Urinary bladder (tissue), 4 donors: ENCODE measurements around the gene C7orf33. TPM values are rescaled to one million over a fixed set of nuclear protein-coding genes. Genes with fewer than 3 reads are reported as not detected.
"Not testable (repeated sequence)": the region's sequence is repeated elsewhere in the genome, so short reads cannot be mapped to it uniquely, and the experiment has no call there.

Experiments
- DNase-seq: peaks from one replicate; pipeline ENCODE4 v3.0.0-alpha.2; 2015; ENCODE audit errors: extremely low spot score
- H3K27ac ChIP-seq: one replicate; pipeline ENCODE4 v1.5.1; 2013; ENCODE audit warnings: low read depth, mild to moderate bottlenecking, moderate library complexity
- H3K36me3 ChIP-seq: one replicate; pipeline ENCODE4 v1.6.1; 2013; ENCODE audit warnings: mild to moderate bottlenecking, moderate library complexity; ENCODE audit not compliant: insufficient read depth
- H3K4me1 ChIP-seq: one replicate; pipeline ENCODE4 v1.6.1; 2013; ENCODE audit warnings: mild to moderate bottlenecking, moderate library complexity; ENCODE audit not compliant: insufficient read depth
- H3K4me3 ChIP-seq: one replicate; pipeline ENCODE4 v1.5.1; 2013; ENCODE audit warnings: low read depth, low read length
- WGBS: extraction: QIAGEN DNeasy Blood & Tissue Kit; methylation state at CpG from one replicate; pipeline ENCODE4 v1.1.7; 2013; 5-methylcytosine and 5-hydroxymethylcytosine counted together
- polyA plus RNA-seq: library from polyadenylated mRNA; stranded (reverse); fragments of 200-250 nt; gene quantifications from one replicate; pipeline ENCODE4 v1.2.3, GENCODE V29; 2013
- total RNA-seq: library from RNA; depleted of rRNA; stranded (reverse); fragments of >200 nt; gene quantifications from one replicate; pipeline ENCODE4 v1.2.3, GENCODE V29; 2014
- donor health status: healthy with polysubstance abuse.
- donor health status: healthy.

The C7orf33 gene
- total and polyA plus RNA-seq, 2 donors: not detected

DNA sequence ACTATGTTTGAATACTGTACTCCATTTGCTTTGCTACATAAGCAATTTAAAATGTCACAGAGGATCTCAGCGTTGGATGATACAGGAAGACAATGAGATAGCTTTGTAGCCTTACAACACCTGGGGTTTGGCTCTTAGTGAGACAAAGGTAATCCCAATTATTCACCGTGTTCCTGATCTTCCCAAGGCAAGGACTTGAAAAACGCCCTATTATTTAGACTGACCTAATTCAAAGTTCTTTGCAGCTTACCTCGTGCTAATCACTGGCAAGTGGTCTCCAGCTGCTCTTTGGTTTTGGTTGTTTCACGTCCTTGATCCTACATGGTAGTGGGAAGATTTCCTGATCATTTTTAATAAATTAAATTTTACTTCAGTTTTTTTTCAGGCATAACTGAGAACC, 23.0 kb upstream of the C7orf33 start:
- H3K36me3 ChIP-seq: no peaks in the 10 kb centered on the region
- WGBS: 48% methylated on average over 5 of the region's 5 CpGs
- H3K4me1 ChIP-seq: no peaks in the 10 kb centered on the region
- no peak overlapping the region for H3K4me3 ChIP-seq
- no peak for DNase-seq
- no peak overlapping the region for H3K27ac ChIP-seq

- no peak for DNase-seq
- H3K4me1 ChIP-seq: no peaks in the 10 kb centered on the region
- H3K4me3 ChIP-seq: no peak overlapping the region
- no peak overlapping the region for H3K27ac ChIP-seq
- 72% methylated on average over 2 of the region's 2 CpGs for WGBS
- no peaks in the 10 kb centered on the region for H3K36me3 ChIP-seq
Observed at GRCh38 chr7:148570510-148570909, 20.1 kb upstream of the C7orf33 start.

GRCh38 chr7:148570973-148571372, 19.6 kb upstream of the C7orf33 start:
- H3K4me1 ChIP-seq, H3K27ac ChIP-seq, H3K4me3 ChIP-seq, DNase-seq, H3K36me3 ChIP-seq: not testable (repeated sequence)
- 85% methylated on average over 3 of the region's 3 CpGs for WGBS

DNA sequence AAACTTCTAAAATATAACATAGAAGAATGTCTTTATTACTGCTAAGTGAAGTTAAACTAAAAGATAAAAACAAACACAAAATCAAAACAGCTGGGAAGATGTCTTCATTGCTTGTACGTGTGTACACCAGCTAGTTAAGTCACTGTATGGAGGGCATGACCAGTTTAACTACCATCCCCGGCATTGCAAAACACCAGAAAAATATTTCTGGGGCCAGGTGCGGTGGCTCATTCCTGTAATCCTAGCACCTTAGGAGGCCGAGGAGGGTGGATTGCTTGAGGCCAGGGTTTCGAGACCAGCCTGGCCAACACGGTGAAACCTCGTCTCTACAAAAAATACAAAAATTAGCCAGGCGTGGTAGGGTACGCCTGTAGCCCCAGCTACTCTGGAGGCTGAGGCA, 19.2 kb upstream of the C7orf33 start:
- no peak for DNase-seq
- H3K4me1 ChIP-seq: no peaks in the 10 kb centered on the region
- no peaks in the 10 kb centered on the region for H3K36me3 ChIP-seq
- no peak overlapping the region for H3K27ac ChIP-seq
- H3K4me3 ChIP-seq: no peak overlapping the region
- 80% methylated on average over 9 of the region's 9 CpGs for WGBS

- no peaks in the 10 kb centered on the region for H3K36me3 ChIP-seq
- no peak overlapping the region for H3K27ac ChIP-seq
- no peak overlapping the region for H3K4me3 ChIP-seq
- 79% methylated on average over 9 of the region's 9 CpGs for WGBS
- H3K4me1 ChIP-seq: no peaks in the 10 kb centered on the region
- no peak for DNase-seq
Observed at GRCh38 chr7:148572067-148572522, 18.5 kb upstream of the C7orf33 start.

DNA sequence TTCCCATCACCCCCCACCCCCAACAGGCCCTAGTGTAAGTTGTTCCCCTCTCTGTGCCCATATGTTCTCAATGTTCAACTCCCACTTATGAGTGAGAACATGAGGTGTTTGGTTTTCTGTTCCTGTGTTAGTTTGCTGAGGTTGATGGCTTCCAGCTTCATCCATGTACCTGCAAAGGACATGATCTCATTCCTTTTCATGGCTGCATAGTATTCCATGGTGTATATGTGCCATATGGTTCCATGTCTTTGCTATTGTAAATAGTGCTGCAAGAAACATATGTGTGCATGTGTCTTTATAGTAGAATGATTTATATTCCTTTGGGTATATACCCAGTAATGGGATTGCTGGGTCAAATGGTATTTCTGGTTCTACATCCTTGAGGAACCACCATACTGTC, 17.0 kb upstream of the C7orf33 start:
- H3K4me3 ChIP-seq, H3K27ac ChIP-seq, DNase-seq, H3K36me3 ChIP-seq, H3K4me1 ChIP-seq: not testable (repeated sequence)

DNA sequence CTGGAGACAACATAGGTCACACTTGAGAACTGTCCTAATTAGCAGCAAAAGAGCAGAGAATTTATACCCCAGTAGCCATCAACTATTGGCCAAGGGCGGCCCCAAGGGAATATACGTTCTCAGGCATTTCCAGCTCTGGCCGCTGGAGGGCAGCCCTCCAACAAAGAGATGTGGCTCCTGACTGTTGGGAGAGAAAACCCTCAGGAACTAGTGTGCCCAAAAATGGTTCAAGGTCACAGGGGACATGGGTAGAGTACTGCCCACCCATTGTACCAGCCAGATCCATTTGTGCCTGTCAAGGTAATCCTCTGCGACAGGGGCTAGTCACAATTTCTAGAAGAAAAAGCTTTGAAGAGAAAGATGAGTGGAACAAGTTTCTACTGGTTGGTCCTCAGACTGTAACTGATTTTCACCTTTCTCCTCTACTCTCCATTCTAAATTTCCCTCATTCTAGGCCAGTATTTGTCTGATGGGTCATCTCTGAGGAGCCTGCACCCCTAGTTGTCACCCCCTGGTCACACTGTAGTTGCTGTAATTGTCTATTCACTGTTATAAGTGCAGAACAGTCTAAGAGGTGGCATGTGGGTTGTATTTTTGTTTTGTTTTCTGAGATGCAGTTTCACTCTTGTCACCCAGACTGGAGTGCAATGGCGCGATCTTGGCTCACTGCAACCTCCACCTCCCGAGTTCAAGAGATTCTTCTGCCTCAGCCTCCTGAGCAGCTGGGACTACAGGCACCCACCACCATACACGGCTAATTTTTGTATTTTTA, 14.7 kb upstream of the C7orf33 start:
- WGBS: 46% methylated on average over 8 of the region's 8 CpGs
- no peaks in the 10 kb centered on the region for H3K4me1 ChIP-seq
- H3K27ac ChIP-seq: no peak overlapping the region
- no peaks in the 10 kb centered on the region for H3K36me3 ChIP-seq
- no peak overlapping the region for H3K4me3 ChIP-seq
- no peak for DNase-seq

DNA sequence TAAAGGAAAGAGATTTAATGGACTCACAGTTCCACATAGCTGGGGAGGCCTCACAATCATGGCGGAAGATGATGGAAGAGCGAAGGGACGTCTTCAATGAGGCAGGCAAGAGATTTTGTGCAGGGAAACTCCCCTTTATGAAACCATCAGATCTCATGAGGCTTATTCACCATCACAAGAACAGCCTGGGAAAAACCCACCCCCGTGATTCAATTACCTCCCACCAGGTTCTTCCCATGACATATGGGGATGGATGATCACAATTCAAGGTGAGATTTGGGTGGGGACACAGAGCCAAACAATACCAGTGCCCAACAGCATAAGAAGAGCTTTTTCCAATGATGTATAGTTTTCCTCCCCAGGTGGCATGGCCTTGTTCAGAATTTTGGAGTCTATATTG, 11.2 kb upstream of the C7orf33 start:
- H3K4me1 ChIP-seq: no peaks in the 10 kb centered on the region
- DNase-seq: no peak
- no peak overlapping the region for H3K4me3 ChIP-seq
- H3K36me3 ChIP-seq: no peaks in the 10 kb centered on the region
- WGBS: 93% methylated on average over 4 of the region's 4 CpGs
- no peak overlapping the region for H3K27ac ChIP-seq

DNA sequence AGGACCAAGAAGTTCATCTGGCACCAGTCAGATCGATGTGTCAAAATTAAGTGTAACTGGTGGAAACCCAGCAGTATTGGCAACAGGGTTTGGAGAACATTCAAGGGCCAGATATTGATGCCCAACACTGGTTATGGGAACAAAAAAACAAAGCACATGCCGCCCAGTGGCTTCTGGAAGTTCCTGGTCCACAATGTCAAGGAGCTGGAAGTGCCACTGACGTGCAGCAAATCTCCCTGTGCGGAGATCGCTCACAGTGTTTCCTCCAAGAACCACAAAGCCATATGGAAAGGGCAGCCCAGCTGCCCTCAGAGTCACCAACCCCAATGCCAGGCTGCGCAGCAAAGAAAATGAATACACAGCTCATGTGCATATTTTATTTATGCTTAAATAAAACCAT, 10.1 kb upstream of the C7orf33 start:
- Histone ChIP-seq H3K4me1 (no peaks in the 10 kb centered on the region), H3K4me3 (no peak overlapping the region), H3K27ac (no peak overlapping the region), H3K36me3 (no peaks in the 10 kb centered on the region)
- WGBS: 87% methylated on average over 6 of the region's 6 CpGs
- DNase-seq: no peak

DNA sequence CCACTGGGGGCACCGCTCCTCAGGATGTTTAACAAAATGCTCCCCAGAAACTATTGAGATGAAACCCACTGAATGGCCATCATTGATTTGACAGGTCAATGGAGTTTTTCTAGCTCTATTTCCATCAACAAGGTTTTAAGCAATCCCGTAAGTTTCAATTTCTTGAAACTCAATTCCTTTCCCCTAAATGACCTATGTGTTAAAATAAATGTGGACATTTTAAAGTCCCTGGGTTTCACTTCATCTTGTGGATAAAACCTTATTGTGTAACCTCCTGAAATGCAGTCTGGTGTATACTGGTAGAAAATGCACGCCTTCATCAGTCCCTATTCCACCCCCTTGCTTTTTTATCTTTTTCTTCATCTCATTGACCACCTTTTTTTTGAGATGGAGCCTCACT, 8.9 kb upstream of the C7orf33 start:
- no peak for DNase-seq
- no peaks in the 10 kb centered on the region for H3K4me1 ChIP-seq
- no peak overlapping the region for H3K27ac ChIP-seq
- WGBS: 89% methylated on average over 3 of the region's 3 CpGs
- no peaks in the 10 kb centered on the region for H3K36me3 ChIP-seq
- no peak overlapping the region for H3K4me3 ChIP-seq

- Histone ChIP-seq H3K4me1 (no peaks in the 10 kb centered on the region), H3K4me3 (no peak overlapping the region), H3K36me3 (no peaks in the 10 kb centered on the region), H3K27ac (no peak overlapping the region)
- WGBS: 47% methylated on average over 5 of the region's 5 CpGs
- DNase-seq: no peak
Observed at GRCh38 chr7:148584154-148584827, 6.3 kb upstream of the C7orf33 start.

DNA sequence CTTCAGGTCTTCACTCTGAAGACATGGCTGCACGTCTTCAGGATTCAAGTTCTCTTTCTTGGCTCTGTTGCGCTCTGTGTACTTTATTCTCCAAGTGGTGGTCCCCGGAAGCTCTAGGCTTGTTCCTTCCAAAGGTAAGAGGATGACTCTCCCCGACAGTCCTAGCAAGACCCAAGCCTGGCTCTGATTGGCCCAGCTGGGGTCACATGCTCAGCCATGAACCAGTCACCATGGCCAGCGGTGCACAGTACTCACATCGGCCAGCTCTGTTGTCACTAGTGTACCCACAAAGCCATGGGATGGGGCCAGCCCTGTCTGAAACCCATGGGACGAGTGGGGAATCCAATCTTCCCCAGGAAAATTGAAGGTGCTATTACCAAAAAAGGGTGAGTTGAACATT, 5.2 kb upstream of the C7orf33 start:
- Histone ChIP-seq H3K4me3 (no peak overlapping the region), H3K4me1 (no peaks in the 10 kb centered on the region), H3K27ac (no peak overlapping the region), H3K36me3 (no peaks in the 10 kb centered on the region)
- 92% methylated on average over 7 of the region's 7 CpGs for WGBS
- no peak for DNase-seq

DNA sequence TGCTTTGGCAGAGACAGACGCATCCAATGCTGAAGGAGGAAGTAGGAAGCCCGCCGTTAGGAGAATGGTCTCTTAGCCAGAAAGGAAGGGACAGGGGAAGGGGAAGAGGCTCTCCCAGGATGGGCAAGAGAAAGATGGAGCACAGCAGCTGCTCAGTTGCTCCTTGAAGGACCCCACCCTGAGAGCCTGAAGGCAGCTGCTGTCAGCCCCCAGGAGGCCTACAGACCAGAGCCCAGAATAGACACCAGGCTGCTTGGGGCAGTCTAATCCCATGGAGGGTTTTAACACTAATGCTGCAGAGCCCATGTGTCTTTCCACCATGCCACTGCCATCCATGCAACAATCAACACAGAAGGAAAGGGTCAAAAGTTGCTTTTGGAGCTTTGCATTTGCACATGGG, 3.5 kb upstream of the C7orf33 start:
- Histone ChIP-seq H3K27ac (no peak overlapping the region), H3K4me3 (no peak overlapping the region), H3K36me3 (no peaks in the 10 kb centered on the region), H3K4me1 (no peaks in the 10 kb centered on the region)
- WGBS: 59% methylated on average over 3 of the region's 3 CpGs
- DNase-seq: no peak

DNA sequence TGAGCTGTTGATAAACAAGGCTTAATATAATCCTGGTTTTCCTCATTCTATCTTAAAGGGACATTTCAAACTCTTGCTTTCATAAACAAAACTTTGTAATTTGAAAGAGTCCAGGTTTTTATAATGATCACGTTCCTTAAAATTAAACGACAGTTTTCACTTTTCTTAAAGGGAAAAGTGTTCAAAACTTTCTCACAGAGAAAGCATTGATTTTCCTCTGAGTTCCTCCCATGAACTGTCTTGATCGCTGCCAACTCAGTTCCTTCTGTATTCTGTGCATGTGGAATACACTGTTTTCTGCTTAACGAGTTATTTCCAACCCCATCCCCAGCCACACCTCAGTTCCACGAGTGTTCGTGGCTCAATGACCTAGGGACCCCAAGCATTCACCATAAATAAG, 2.4 kb upstream of the C7orf33 start:
- Histone ChIP-seq H3K36me3 (no peaks in the 10 kb centered on the region), H3K4me3 (no peak overlapping the region), H3K27ac (no peak overlapping the region), H3K4me1 (no peaks in the 10 kb centered on the region)
- 41% methylated on average over 6 of the region's 6 CpGs for WGBS
- no peak for DNase-seq
